Esophagus squamous epithelium (tissue), 5 donors: ENCODE results near the gene LRRC8E. TPM values are rescaled to one million over a fixed set of nuclear protein-coding genes. Genes with fewer than 3 reads are reported as not detected.

Experiments used
- DNase-seq: peaks from one replicate; lab custom pipeline; 2025; lab: John Stamatoyannopoulos, UW
- H3K27ac ChIP-seq, 4 donors: fragments of 200-600 bp; sonication (generic); one replicate each; pipeline ENCODE4 v1.5.1; 2016 to 2019; ENCODE audit warnings: mild to moderate bottlenecking in 1 of 4
- H3K27me3 ChIP-seq, 4 donors: fragments of 200-600 bp; sonication (generic); 1 replicate in 3 of 4; 2 replicates in 1 of 4; pipeline versions ENCODE4 v1.5.1 to v1.6.0; 2017 to 2021; ENCODE audit warnings: antibody characterized with exemption in 1 of 4
- H3K36me3 ChIP-seq, 3 donors: fragments of 200-600 bp; sonication (generic); one replicate each; pipeline ENCODE4 v1.5.1; 2016 to 2019
- H3K4me1 ChIP-seq, 3 donors: fragments of 200-600 bp; sonication (generic); one replicate each; pipeline ENCODE4 v1.5.1; 2017 to 2019
- H3K4me3 ChIP-seq, 4 donors: fragments of 200-600 bp; sonication (generic); 1 replicate in 3 of 4; 2 replicates in 1 of 4; pipeline ENCODE4 v1.5.1; 2016 to 2019; ENCODE audit warnings: mild to moderate bottlenecking in 2 of 4, moderate library complexity in 1 of 4
- H3K9me3 ChIP-seq, 3 donors: fragments of 200-600 bp; sonication (generic); one replicate each; pipeline ENCODE4 v1.5.1; 2016 to 2019
- POLR2A ChIP-seq, 4 donors: fragments of 450-650 bp; IDR thresholded peaks; one replicate each; pipeline ENCODE4 v1.6.1; 2017; ENCODE audit warnings: antibody characterized with exemption in 4 of 4, mild to moderate bottlenecking in 4 of 4, moderate library complexity in 3 of 4
- WGBS, 2 donors: methylation state at CpG; one replicate each; pipeline ENCODE4 v1.1.5; 2018; 5-methylcytosine and 5-hydroxymethylcytosine counted together
- intact Hi-C: fragments of 100-400 bp; cut with DNase I; formaldehyde crosslinking; loops from one replicate; pipeline ENCODE4 v1.15.0; 2022
- total RNA-seq, 4 donors: library from RNA; depleted of rRNA; stranded (reverse); fragments of >200 nt; gene quantifications; one replicate each; pipeline ENCODE4 v1.1.0, GENCODE V29; 2016
- TF ChIP-seq, protein P1 (sequence below), 6 experiments: fragments of 450-650 bp in 4 of 6; fragments of 200-600 bp in 2 of 6; sonication (generic) in 2 of 6; IDR thresholded peaks; one replicate each; pipeline ENCODE4 v1.5.1; 2016 to 2019; ENCODE audit warnings: antibody characterized with exemption in 6 of 6, mild to moderate bottlenecking in 4 of 6, moderate library complexity in 4 of 6
- donor health status: DM: yes; HTN: yes; CAD: no.

The LRRC8E gene
- total RNA-seq, 4 donors from 2014 or later: 7.6 to 17.0 (median 9.5) TPM

DNA sequence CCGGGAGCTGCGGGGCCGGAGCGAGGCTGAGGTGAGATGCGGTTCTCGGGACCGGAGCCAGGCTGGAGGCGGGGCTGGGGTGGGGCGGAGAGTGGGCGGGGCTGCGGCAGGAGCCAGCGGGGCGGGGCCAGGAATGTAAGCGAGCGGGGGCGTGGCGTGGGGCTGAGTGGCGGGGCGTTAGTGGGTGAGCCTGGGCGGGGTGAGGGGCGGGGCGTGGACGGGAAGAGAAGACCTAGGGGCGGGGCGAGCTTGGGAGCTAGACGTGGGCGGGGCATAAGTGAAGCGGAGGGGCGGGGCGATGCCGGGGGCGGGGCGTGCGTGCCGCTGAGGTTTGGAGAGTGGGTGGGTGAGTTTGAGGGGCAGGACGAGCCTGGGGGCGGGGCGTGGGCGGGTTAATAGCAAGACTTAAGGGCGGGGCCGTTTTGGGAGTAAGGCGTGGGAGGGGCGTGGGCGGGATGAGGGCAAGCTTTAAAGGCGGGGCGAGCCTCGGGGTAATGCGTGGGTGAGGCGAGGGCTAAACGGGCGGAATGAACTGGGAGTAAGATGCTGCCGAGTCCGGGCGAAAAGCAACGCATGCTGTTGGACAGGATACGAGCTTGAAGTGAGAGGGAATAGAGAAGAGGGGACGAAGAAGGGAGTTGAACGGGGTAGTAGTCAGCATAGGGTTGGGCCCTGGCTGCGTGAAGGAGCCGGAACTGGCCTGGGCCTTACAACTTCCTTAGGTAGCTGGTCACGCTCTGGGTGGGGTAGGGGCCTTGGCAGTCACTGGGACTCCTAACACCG lies 32.4 kb downstream of the LRRC8E start:
- intact Hi-C loops: no loop called here
- H3K4me1 ChIP-seq: peaks cover 50 to 94% (median 51%) of the 10 kb centered on the region in 3 donors
- WGBS, 2 donors: 0 to 3% methylated on average over 23 to 26 of the region's 62 CpGs
- no peaks in the 10 kb centered on the region for H3K9me3 ChIP-seq
- TF ChIP-seq, protein P1, sequence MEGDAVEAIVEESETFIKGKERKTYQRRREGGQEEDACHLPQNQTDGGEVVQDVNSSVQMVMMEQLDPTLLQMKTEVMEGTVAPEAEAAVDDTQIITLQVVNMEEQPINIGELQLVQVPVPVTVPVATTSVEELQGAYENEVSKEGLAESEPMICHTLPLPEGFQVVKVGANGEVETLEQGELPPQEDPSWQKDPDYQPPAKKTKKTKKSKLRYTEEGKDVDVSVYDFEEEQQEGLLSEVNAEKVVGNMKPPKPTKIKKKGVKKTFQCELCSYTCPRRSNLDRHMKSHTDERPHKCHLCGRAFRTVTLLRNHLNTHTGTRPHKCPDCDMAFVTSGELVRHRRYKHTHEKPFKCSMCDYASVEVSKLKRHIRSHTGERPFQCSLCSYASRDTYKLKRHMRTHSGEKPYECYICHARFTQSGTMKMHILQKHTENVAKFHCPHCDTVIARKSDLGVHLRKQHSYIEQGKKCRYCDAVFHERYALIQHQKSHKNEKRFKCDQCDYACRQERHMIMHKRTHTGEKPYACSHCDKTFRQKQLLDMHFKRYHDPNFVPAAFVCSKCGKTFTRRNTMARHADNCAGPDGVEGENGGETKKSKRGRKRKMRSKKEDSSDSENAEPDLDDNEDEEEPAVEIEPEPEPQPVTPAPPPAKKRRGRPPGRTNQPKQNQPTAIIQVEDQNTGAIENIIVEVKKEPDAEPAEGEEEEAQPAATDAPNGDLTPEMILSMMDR (IDR thresholded peaks at IDR 0.05): peak in 1 of 6 experiments; percentile 13
- TF ChIP-seq POLR2A (IDR thresholded peaks at IDR 0.05): peak in 2 of 4 donors; percentile 13 to 50
- DNase-seq: peak; percentile 100
- peak overlapping the region; percentile 55 to 96 (median 70) for H3K4me3 ChIP-seq
- H3K27ac ChIP-seq: peak overlapping the region; percentile 86 to 97 (median 94)
- H3K36me3 ChIP-seq: peaks cover 0 to 18% (median 11%) of the 10 kb centered on the region in 3 donors
- peaks cover 6 to 54% (median 19%) of the 10 kb centered on the region in 4 donors for H3K27me3 ChIP-seq

DNA sequence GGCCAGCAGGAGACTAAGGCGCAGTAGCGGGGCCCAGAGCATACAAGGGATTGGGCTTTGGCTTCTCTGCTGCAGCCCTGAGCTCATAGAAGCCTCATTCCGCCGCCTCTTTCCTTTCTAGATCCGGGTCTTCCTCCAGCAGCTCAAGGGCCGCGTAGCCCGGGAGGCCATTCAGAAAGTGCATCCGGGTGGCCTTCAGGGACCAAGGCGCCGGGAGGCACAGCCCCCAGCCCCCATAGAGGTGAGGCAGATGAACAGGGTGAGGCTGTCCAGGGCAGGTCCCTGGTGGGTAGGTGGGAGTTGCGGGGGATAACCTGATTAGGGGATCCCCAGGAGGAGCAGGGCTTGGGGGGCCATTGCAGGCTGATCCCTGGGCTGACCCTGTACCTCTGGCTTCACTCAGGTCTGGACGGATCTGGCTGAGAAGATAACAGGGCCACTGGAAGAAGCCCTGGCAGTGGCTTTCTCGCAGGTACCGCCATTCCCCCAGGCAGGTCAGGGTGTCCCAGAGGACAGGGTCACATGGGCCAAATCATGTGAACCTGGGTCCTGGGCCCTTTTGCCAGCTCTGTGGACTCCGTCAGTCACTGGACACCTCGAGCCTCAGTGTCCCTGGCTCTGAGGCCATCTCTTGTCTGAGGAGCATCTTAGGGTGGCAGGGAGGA lies 33.1 kb downstream of the LRRC8E start:
- Histone ChIP-seq H3K27ac (peak overlapping the region; percentile 82 to 97 (median 94)), H3K9me3 (no peaks in the 10 kb centered on the region), H3K4me1 (peaks cover 45 to 93% (median 51%) of the 10 kb centered on the region in 3 donors), H3K27me3 (peaks cover 0 to 49% (median 12%) of the 10 kb centered on the region in 4 donors), H3K36me3 (peaks cover 0 to 18% (median 11%) of the 10 kb centered on the region in 3 donors), H3K4me3 (peak overlapping the region; percentile 26 to 96 (median 70))
- intact Hi-C loops: no loop called here
- 49 to 85% methylated on average over 5 to 6 of the region's 17 CpGs for WGBS, 2 donors
- DNase-seq: no peak
- TF ChIP-seq, protein P1 (IDR thresholded peaks at IDR 0.05): no peak
- TF ChIP-seq POLR2A (IDR thresholded peaks at IDR 0.05): no peak

DNA sequence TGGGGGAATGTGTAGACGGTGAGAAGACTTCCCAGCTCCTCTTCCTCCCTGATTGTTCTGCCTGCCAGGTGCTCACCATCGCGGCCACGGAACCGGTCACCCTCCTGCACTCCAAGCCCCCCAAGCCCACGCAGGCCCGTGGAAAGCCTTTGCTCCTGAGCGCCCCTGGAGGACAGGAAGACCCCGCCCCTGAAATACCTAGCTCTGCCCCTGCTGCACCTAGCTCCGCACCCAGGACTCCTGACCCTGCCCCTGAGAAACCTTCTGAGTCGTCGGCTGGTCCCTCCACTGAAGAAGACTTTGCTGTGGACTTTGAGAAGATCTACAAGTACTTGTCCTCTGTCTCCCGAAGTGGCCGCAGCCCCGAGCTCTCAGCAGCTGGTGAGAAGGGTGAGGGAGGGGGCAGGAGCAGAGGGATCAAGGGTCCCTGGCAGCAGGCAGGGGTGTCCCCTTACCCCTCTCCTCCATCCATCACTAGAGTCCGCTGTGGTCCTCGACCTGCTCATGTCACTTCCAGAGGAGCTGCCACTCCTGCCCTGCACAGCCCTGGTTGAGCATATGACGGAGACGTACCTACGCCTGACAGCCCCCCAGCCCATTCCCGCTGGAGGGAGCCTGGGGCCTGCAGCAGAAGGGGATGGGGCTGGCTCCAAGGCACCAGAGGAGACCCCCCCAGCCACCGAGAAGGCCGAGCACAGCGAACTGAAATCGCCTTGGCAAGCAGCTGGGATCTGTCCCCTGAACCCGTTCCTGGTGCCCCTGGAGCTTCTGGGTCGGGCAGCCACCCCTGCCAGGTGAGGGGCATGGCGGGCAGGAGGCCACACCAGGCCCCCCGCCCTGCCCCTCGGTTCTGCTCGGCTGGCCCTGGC lies 33.9 kb downstream of the LRRC8E start:
- H3K4me1 ChIP-seq: peaks cover 45 to 93% (median 49%) of the 10 kb centered on the region in 3 donors

DNA sequence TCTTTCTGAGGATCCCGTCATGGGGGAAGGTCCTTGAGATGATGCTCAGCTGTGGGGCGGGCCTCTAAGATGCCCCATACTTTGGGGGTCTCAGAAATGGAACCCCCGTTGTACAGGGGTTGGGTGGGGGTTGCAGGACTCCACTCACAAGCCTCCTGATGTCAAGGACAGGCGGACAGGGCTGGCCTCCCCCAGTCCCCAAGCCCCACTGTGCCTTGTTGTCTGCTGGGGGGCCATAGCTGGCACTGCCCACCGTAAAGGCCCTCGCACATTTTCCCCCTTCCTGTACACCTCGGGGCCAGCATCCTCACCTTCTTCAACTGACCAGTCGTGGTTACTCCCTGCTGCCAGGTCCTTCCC lies 34.5 kb downstream of the LRRC8E start:
- 78% methylated on average over 4 of the region's 8 CpGs; no CpG with 5 or more reads in 1 of the 2 donors for WGBS, 2 donors
- Histone ChIP-seq H3K4me1 (peaks cover 46 to 93% (median 49%) of the 10 kb centered on the region in 3 donors), H3K27ac (peak overlapping the region in 3 of 4 donors; percentile 28 to 91 (median 82)), H3K4me3 (no peak overlapping the region), H3K36me3 (peaks cover 0 to 25% (median 11%) of the 10 kb centered on the region in 3 donors), H3K27me3 (peaks cover 0 to 35% (median 4%) of the 10 kb centered on the region in 4 donors), H3K9me3 (no peaks in the 10 kb centered on the region)
- DNase-seq: no peak
- intact Hi-C loops: no loop called here
- no peak for TF ChIP-seq POLR2A (IDR thresholded peaks at IDR 0.05)
- TF ChIP-seq, protein P1 (IDR thresholded peaks at IDR 0.05): no peak

More for the DNA sequence above, 33.9 kb downstream of the LRRC8E start:
- H3K27me3 ChIP-seq: peaks cover 0 to 41% (median 8%) of the 10 kb centered on the region in 4 donors
- no peaks in the 10 kb centered on the region for H3K9me3 ChIP-seq
- no peak for DNase-seq
- H3K4me3 ChIP-seq: peak overlapping the region in 1 of 4 donors; percentile 96
- intact Hi-C loops: no loop called here
- peaks cover 0 to 23% (median 11%) of the 10 kb centered on the region in 3 donors for H3K36me3 ChIP-seq
- peak overlapping the region in 3 of 4 donors; percentile 91 to 97 (median 96) for H3K27ac ChIP-seq
- TF ChIP-seq, protein P1 (IDR thresholded peaks at IDR 0.05): no peak
- TF ChIP-seq POLR2A (IDR thresholded peaks at IDR 0.05): no peak
- WGBS, 2 donors: 87 to 100% methylated on average over 4 to 6 of the region's 31 CpGs
